SK-N-SH (cell line): ENCODE measurements around the gene CCDC177. TPM values are rescaled to one million over a fixed set of nuclear protein-coding genes. Genes with fewer than 3 reads are reported as not detected.

Source experiments
- CTCF ChIA-PET: fragments of 300-600, 350-600 bp; formaldehyde crosslinking; extraction: SDS; loops from one replicate; lab custom pipeline; 2021; lab: Yijun Ruan, JAX
- POLR2A ChIA-PET: fragments of 350-600 bp; sonication (Branson Sonifier 250); formaldehyde crosslinking; extraction: SDS; loops from one replicate; lab custom pipeline; 2020; ENCODE audit warnings: antibody characterized with exemption, inconsistent platforms; lab: Yijun Ruan, JAX
- DNase-seq: peaks from one replicate; pipeline ENCODE4 v3.0.0; 2012
- H2AFZ ChIP-seq: fragments of 200-600 bp; sonication (generic); 2 replicates; pipeline ENCODE4 v1.8.1; 2016; ENCODE audit warnings: antibody characterized with exemption, mild to moderate bottlenecking, low read depth
- H3F3A ChIP-seq: fragments of 200-600 bp; sonication (generic); replicated peaks from 2 replicates; pipeline ENCODE3; 2016; ENCODE audit warnings: antibody characterized with exemption, mild to moderate bottlenecking; ENCODE audit not compliant: insufficient read depth
- H3K27ac ChIP-seq, 2 experiments: fragments of 200-500 bp in 1 of 2; fragments of 200-600 bp in 1 of 2; sonication (Bioruptor generic) in 1 of 2; sonication (generic), shearing (Covaris generic) in 1 of 2; 2 replicates each; pipeline versions ENCODE4 v1.5.1 to v1.6.1; 2014 to 2016; ENCODE audit warnings: low read depth in 2 of 2, inconsistent platforms in 1 of 2, low read length in 1 of 2, mild to moderate bottlenecking in 1 of 2, mixed read lengths in 1 of 2
- H3K27me3 ChIP-seq: fragments of 200-600 bp; sonication (generic), shearing (Covaris generic); 2 replicates; pipeline ENCODE4 v1.6.1; 2016; ENCODE audit warnings: mixed run types; ENCODE audit not compliant: insufficient read depth
- H3K36me3 ChIP-seq, 2 experiments: fragments of 200-500 bp in 1 of 2; fragments of 200-600 bp in 1 of 2; sonication (Bioruptor generic) in 1 of 2; sonication (generic) in 1 of 2; replicated peaks in 1 of 2; 2 replicates each; pipeline versions ENCODE3 to v1.5.1; 2014 to 2016; ENCODE audit warnings: low read length in 1 of 2, mild to moderate bottlenecking in 1 of 2; ENCODE audit not compliant: insufficient read depth in 2 of 2, control insufficient read depth in 1 of 2
- H3K4me1 ChIP-seq, 2 experiments: fragments of 200-500 bp in 1 of 2; fragments of 200-600 bp in 1 of 2; sonication (Bioruptor generic) in 1 of 2; sonication (generic), shearing (Covaris generic) in 1 of 2; 2 replicates each; pipeline versions ENCODE4 v1.5.1 to v1.6.1; 2014 to 2016; ENCODE audit warnings: low read depth in 1 of 2, low read length in 1 of 2, mixed run types in 1 of 2; ENCODE audit not compliant: insufficient read depth in 2 of 2, control insufficient read depth in 1 of 2
- H3K4me2 ChIP-seq: fragments of 200-600 bp; sonication (generic), shearing (Covaris generic); 2 replicates; pipeline ENCODE4 v1.6.1; 2017; ENCODE audit warnings: mixed run types
- H3K4me3 ChIP-seq, 2 experiments: fragments of 200-500 bp in 1 of 2; fragments of 200-600 bp in 1 of 2; sonication (Bioruptor generic) in 1 of 2; sonication (generic), shearing (Covaris generic) in 1 of 2; 2 replicates each; pipeline versions ENCODE4 v1.5.1 to v1.8.1; 2014 to 2016; ENCODE audit warnings: low read depth in 2 of 2, inconsistent platforms in 1 of 2, low read length in 1 of 2, mild to moderate bottlenecking in 1 of 2, mixed read lengths in 1 of 2, moderate library complexity in 1 of 2
- H3K79me2 ChIP-seq: fragments of 200-600 bp; sonication (generic); 2 replicates; pipeline ENCODE4 v1.8.1; 2017; ENCODE audit warnings: mild to moderate bottlenecking; ENCODE audit not compliant: insufficient read depth
- H3K9ac ChIP-seq: fragments of 200-600 bp; sonication (generic); 2 replicates; pipeline ENCODE4 v1.6.1; 2017; ENCODE audit warnings: mixed run types
- H3K9me2 ChIP-seq: fragments of 200-600 bp; sonication (generic); 2 replicates; pipeline ENCODE4 v1.6.1; 2017; ENCODE audit warnings: mixed run types
- H3K9me3 ChIP-seq: fragments of 200-600 bp; sonication (generic); 2 replicates; pipeline ENCODE4 v1.6.1; 2017; ENCODE audit warnings: mixed run types, mild to moderate bottlenecking, moderate library complexity
- H4K20me1 ChIP-seq: fragments of 200-600 bp; sonication (generic); 2 replicates; pipeline ENCODE4 v1.6.1; 2017; ENCODE audit warnings: mild to moderate bottlenecking, mixed run types; ENCODE audit not compliant: insufficient read depth
- CHD2 ChIP-seq: fragments of 150-350 bp; IDR thresholded peaks from 2 replicates; pipeline ENCODE4 v1.6.1; 2018; ENCODE audit warnings: low read length; ENCODE audit not compliant: partially characterized antibody
- ELF1 ChIP-seq: IDR thresholded peaks from 2 replicates; pipeline ENCODE4 v1.4.0; 2012
- EP300 ChIP-seq, 2 experiments: IDR thresholded peaks; 2 replicates each; pipeline versions ENCODE4 v1.4.0 to v1.6.1; 2012; ENCODE audit warnings: borderline replicate concordance in 1 of 2, low read depth in 1 of 2, low read length in 1 of 2
- EZH2phosphoT487 ChIP-seq: fragments of 200-600 bp; sonication (generic); IDR thresholded peaks from 2 replicates; pipeline ENCODE4 v1.6.1; 2017; ENCODE audit warnings: low read depth, mixed run types, mild to moderate bottlenecking, antibody characterized with exemption, moderate library complexity, borderline replicate concordance
- FOXJ3 ChIP-seq: sonication (generic); formaldehyde crosslinking; IDR thresholded peaks from 2 replicates; pipeline ENCODE4 v1.5.1; 2020; ENCODE audit warnings: mild to moderate bottlenecking, missing genetic modification reagents
- FOXM1 ChIP-seq: IDR thresholded peaks from 2 replicates; pipeline ENCODE4 v1.4.0; 2012; ENCODE audit warnings: low read depth, mild to moderate bottlenecking
- GABPA ChIP-seq: IDR thresholded peaks from 2 replicates; pipeline ENCODE4 v1.4.0; 2012; ENCODE audit warnings: low read depth, mild to moderate bottlenecking
- JUND ChIP-seq: IDR thresholded peaks from 2 replicates; pipeline ENCODE4 v1.4.0; 2012
- MEF2A ChIP-seq: IDR thresholded peaks from 2 replicates; pipeline ENCODE4 v1.4.0; 2012; ENCODE audit warnings: low read depth, borderline replicate concordance
- MXI1 ChIP-seq: IDR thresholded peaks from 2 replicates; pipeline ENCODE4 v1.6.1; 2012; ENCODE audit warnings: mild to moderate bottlenecking, low read depth, low read length, improper control_type of control experiment
- NFIC ChIP-seq: IDR thresholded peaks from 2 replicates; pipeline ENCODE4 v1.4.0; 2012; ENCODE audit warnings: borderline replicate concordance
- RAD21 ChIP-seq: IDR thresholded peaks from 2 replicates; pipeline ENCODE4 v1.6.1; 2012; ENCODE audit warnings: mild to moderate bottlenecking, low read length
- RCOR1 ChIP-seq: fragments of 150-350 bp; IDR thresholded peaks from 2 replicates; pipeline ENCODE4 v1.6.1; 2017; ENCODE audit warnings: antibody characterized with exemption, low read length
- REST ChIP-seq: IDR thresholded peaks from 2 replicates; pipeline ENCODE4 v1.6.1; 2012; ENCODE audit warnings: mild to moderate bottlenecking, low read depth, low read length, moderate library complexity
- RFX5 ChIP-seq: IDR thresholded peaks from 2 replicates; pipeline ENCODE4 v1.6.1; 2012; ENCODE audit warnings: mild to moderate bottlenecking, improper control_type of control experiment, low read length
- RXRA ChIP-seq: IDR thresholded peaks from 2 replicates; pipeline ENCODE4 v1.4.0; 2012; ENCODE audit warnings: low read depth, mild to moderate bottlenecking, borderline replicate concordance
- TAF1 ChIP-seq: IDR thresholded peaks from 2 replicates; pipeline ENCODE4 v1.6.1; 2012; ENCODE audit warnings: low read depth, mild to moderate bottlenecking, low read length, moderate library complexity, borderline replicate concordance
- TCF12 ChIP-seq: IDR thresholded peaks from 2 replicates; pipeline ENCODE4 v1.4.0; 2012
- TEAD4 ChIP-seq: IDR thresholded peaks from 2 replicates; pipeline ENCODE4 v1.4.0; 2012; ENCODE audit warnings: mild to moderate bottlenecking, borderline replicate concordance; ENCODE audit not compliant: insufficient read depth
- USF2 ChIP-seq: fragments of 150-350 bp; IDR thresholded peaks from 2 replicates; pipeline ENCODE4 v1.6.1; 2017; ENCODE audit warnings: antibody characterized with exemption, low read length, low read depth, borderline replicate concordance
- WGBS: methylation state at CpG from one replicate; pipeline ENCODE4 v1.1.6; 2017; ENCODE audit warnings: low lambda C conversion rate; 5-methylcytosine and 5-hydroxymethylcytosine counted together
- polyA plus RNA-seq, 3 experiments: library from polyadenylated mRNA; depleted of rRNA; stranded (reverse); fragments of >200 nt; gene quantifications; 2 replicates each; pipeline ENCODE4 v1.2.3, GENCODE V29; 2012
- TF ChIP-seq, protein P1 (sequence below): fragments of 150-350 bp; IDR thresholded peaks from 2 replicates; pipeline ENCODE4 v1.6.1; 2016; ENCODE audit warnings: mild to moderate bottlenecking, low read depth, low read length

CCDC177 gene
- polyA plus RNA-seq, 1 of the 3 experiments (the other 2 are of a cell fraction) = not detected

DNA sequence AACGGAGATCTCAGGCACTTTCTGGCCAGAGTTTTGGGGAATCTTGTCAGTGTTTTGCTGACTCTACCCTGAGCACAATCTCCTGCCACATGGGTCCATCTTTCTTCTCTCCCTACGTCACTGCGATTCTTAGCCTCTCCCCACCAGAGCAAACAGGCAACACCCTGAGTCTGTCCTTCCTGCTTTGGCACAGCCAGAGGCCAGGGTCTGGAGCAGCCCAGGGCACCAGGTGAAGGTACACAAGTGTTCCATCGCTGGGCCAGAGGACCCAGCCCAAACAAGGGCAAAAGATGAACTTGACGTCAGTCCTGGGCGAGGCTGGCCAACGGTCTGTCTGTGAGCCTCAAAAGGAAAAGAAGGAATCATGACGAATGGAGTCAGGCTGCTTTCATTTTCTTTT lies 12.7 kb upstream of the CCDC177 start:
- H3K27ac ChIP-seq = no peak overlapping the region
- no peaks in the 10 kb centered on the region for H3K27me3 ChIP-seq
- DNase-seq = no peak
- ChIA-PET CTCF (interaction anchor here (0.9 to 7.1 kb wide), 3 partner anchors 13 to 141 kb away, joined by 4 to 107 read pairs (median 5); partner anchors contain the start of gene CCDC177), POLR2A (no interaction called here)
- no peaks in the 10 kb centered on the region for H3K36me3 ChIP-seq
- no peaks in the 10 kb centered on the region; a peak in 1 of 4 replicates for H3K4me1 ChIP-seq
- no peaks in the 10 kb centered on the region for H3F3A ChIP-seq
- TF ChIP-seq MXI1 (no peak), RFX5 (no peak), JUND (no peak), TAF1 (no peak), TCF12 (no peak), ELF1 (no peak), CHD2 (no peak)
- TF ChIP-seq, protein P1, sequence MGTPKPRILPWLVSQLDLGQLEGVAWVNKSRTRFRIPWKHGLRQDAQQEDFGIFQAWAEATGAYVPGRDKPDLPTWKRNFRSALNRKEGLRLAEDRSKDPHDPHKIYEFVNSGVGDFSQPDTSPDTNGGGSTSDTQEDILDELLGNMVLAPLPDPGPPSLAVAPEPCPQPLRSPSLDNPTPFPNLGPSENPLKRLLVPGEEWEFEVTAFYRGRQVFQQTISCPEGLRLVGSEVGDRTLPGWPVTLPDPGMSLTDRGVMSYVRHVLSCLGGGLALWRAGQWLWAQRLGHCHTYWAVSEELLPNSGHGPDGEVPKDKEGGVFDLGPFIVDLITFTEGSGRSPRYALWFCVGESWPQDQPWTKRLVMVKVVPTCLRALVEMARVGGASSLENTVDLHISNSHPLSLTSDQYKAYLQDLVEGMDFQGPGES = no peak
- H3K79me2 ChIP-seq = no peaks in the 10 kb centered on the region
- no peak overlapping the region for H2AFZ ChIP-seq
- no peaks in the 10 kb centered on the region for H3K9me2 ChIP-seq
- H3K9ac ChIP-seq = no peak overlapping the region
- no peak overlapping the region for H3K4me2 ChIP-seq
- H3K9me3 ChIP-seq = no peaks in the 10 kb centered on the region
- H3K4me3 ChIP-seq = no peak overlapping the region
- H4K20me1 ChIP-seq = no peaks in the 10 kb centered on the region
- 60% methylated on average over 8 of the region's 8 CpGs for WGBS

GRCh38 chr14:69586404-69586803 lies 11.7 kb upstream of the CCDC177 start:
- no peak overlapping the region for H3K9ac ChIP-seq
- WGBS = 64% methylated on average over 4 of the region's 4 CpGs
- no peak for TF ChIP-seq MEF2A
- no peak for TF ChIP-seq USF2
- no peak for TF ChIP-seq FOXM1
- TF ChIP-seq NFIC = no peak
- no peak for TF ChIP-seq RXRA
- no peak for TF ChIP-seq EP300 (IDR thresholded peaks at IDR 0.05; ENCODE audit: borderline replicate concordance in 1 of 2, low read depth in 1 of 2, low read length in 1 of 2)
- TF ChIP-seq, protein P1 = no peak
- no peak for TF ChIP-seq EZH2phosphoT487
- TF ChIP-seq TAF1 = no peak
- TF ChIP-seq GABPA = no peak
- TF ChIP-seq REST = no peak
- no peak for TF ChIP-seq FOXJ3
- no peak for TF ChIP-seq MXI1
- no peak for TF ChIP-seq RFX5
- TF ChIP-seq RCOR1 = no peak
- no peak for TF ChIP-seq ELF1
- no peak for TF ChIP-seq TCF12
- TF ChIP-seq RAD21 = no peak
- no peak for TF ChIP-seq TEAD4

More at GRCh38 chr14:69586404-69586803, 11.7 kb upstream of the CCDC177 start:
- Histone ChIP-seq H3K4me2 (no peak overlapping the region), H3K9me2 (no peaks in the 10 kb centered on the region), H3K79me2 (no peaks in the 10 kb centered on the region), H4K20me1 (no peaks in the 10 kb centered on the region), H3F3A (no peaks in the 10 kb centered on the region), H3K27me3 (no peaks in the 10 kb centered on the region), H3K9me3 (no peaks in the 10 kb centered on the region), H2AFZ (no peak overlapping the region), H3K4me1 (no peaks in the 10 kb centered on the region; a peak in 1 of 4 replicates), H3K36me3 (no peaks in the 10 kb centered on the region), H3K4me3 (no peak overlapping the region), H3K27ac (no peak overlapping the region)
- ChIA-PET POLR2A (no interaction called here), CTCF (interaction anchor here (0.6 to 7.1 kb wide), 9 partner anchors 13 to 738 kb away, joined by 3 to 107 read pairs (median 9); partner anchors contain the start of gene CCDC177)
- DNase-seq = no peak
